B cell (primary cell): ENCODE measurements around the gene FRMD4A. TPM values are rescaled to one million over a fixed set of nuclear protein-coding genes. Genes with fewer than 3 reads are reported as not detected.

Source experiments
- ATAC-seq: fragments of 200-7000 bp; cut with Tn5 transposase; one replicate; pipeline ENCODE4 v1.10.0; 2021; ENCODE audit warnings: low read depth, mild to moderate bottlenecking, moderate number of reproducible peaks, moderate library complexity
- CTCF ChIA-PET: fragments of 350-600 bp; sonication (Branson Sonifier 250); formaldehyde crosslinking; loops from one replicate; lab custom pipeline; 2021; ENCODE audit warnings: antibody characterized with exemption, inconsistent platforms; lab: Charles Lee
- POLR2A ChIA-PET: fragments of 350-600 bp; sonication (Branson Sonifier 250); formaldehyde crosslinking; loops from one replicate; lab custom pipeline; 2021; ENCODE audit warnings: antibody characterized with exemption; lab: Charles Lee
- DNase-seq: peaks from one replicate; pipeline ENCODE4 v3.0.0; 2013
- H2AFZ ChIP-seq: 2 replicates; pipeline ENCODE4 v1.6.1; 2012; ENCODE audit warnings: mild to moderate bottlenecking, low read depth, low read length; ENCODE audit not compliant: insufficient read depth, poor library complexity, severe bottlenecking
- H3K27ac ChIP-seq, 2 donors: 1 replicate in 1 of 2; 2 replicates in 1 of 2; pipeline ENCODE4 v1.5.1; 2012 to 2013; ENCODE audit warnings: low read length in 2 of 2, mild to moderate bottlenecking in 2 of 2, moderate library complexity in 1 of 2
- H3K27me3 ChIP-seq, 4 experiments: fragments of 200-600 bp in 1 of 4; sonication (generic) in 1 of 4; replicated peaks in 1 of 4; 1 replicate in 2 of 4; 2 replicates in 2 of 4; pipeline versions ENCODE4 v1.6.1 to v1.7.0; 2013 to 2016; ENCODE audit warnings: low read length in 3 of 4, mild to moderate bottlenecking in 2 of 4, mixed read lengths in 1 of 4, moderate library complexity in 1 of 4; ENCODE audit not compliant: insufficient read depth in 4 of 4, control insufficient read depth in 3 of 4; ENCODE audit errors: control extremely low read depth in 1 of 4
- H3K36me3 ChIP-seq, 2 experiments: replicated peaks in 1 of 2; 1 replicate in 1 of 2; 2 replicates in 1 of 2; pipeline versions ENCODE4 v1.6.1 to v1.7.1; 2013; ENCODE audit warnings: low read length in 1 of 2; ENCODE audit not compliant: insufficient read depth in 2 of 2, control insufficient read depth in 1 of 2; ENCODE audit errors: control extremely low read depth in 1 of 2, extremely low read depth in 1 of 2
- H3K4me1 ChIP-seq, 2 donors: fragments of 200-600 bp in 1 of 2; sonication (generic) in 1 of 2; 1 replicate in 1 of 2; 2 replicates in 1 of 2; pipeline versions ENCODE4 v1.5.1 to v1.6.1; 2013 to 2017; ENCODE audit warnings: low read length in 2 of 2; ENCODE audit not compliant: control insufficient read depth in 2 of 2, insufficient read depth in 2 of 2
- H3K4me2 ChIP-seq: replicated peaks from 2 replicates; pipeline ENCODE3; 2012; ENCODE audit warnings: mild to moderate bottlenecking, low read depth, low read length; ENCODE audit not compliant: poor library complexity, severe bottlenecking
- H3K4me3 ChIP-seq, 5 experiments: fragments of 200-600 bp in 1 of 5; sonication (generic) in 1 of 5; 1 replicate in 3 of 5; 2 replicates in 2 of 5; pipeline versions ENCODE4 v1.5.1 to v1.7.0; 2011 to 2016; ENCODE audit warnings: low read length in 4 of 5, mild to moderate bottlenecking in 4 of 5, low read depth in 2 of 5, control low read depth in 1 of 5, moderate library complexity in 1 of 5; ENCODE audit not compliant: insufficient read depth in 1 of 5; ENCODE audit errors: control extremely low read depth in 1 of 5, extremely low read depth in 1 of 5
- H3K79me2 ChIP-seq: fragments of 200-600 bp; sonication (generic); one replicate; pipeline ENCODE4 v1.6.0; 2016; ENCODE audit warnings: low read length; ENCODE audit not compliant: control insufficient read depth, insufficient read depth
- H3K9ac ChIP-seq: fragments of 200-600 bp; sonication (generic); 2 replicates; pipeline ENCODE4 v1.6.1; 2017; ENCODE audit warnings: mild to moderate bottlenecking, low read length, moderate library complexity
- H3K9me3 ChIP-seq, 3 donors: one replicate each; pipeline versions ENCODE4 v1.6.1 to v1.7.1; 2013; ENCODE audit warnings: low read length in 2 of 3; ENCODE audit not compliant: control insufficient read depth in 2 of 3, insufficient read depth in 1 of 3; ENCODE audit errors: control extremely low read depth in 1 of 3
- H4K20me1 ChIP-seq: 2 replicates; pipeline ENCODE4 v1.6.0; 2012; ENCODE audit warnings: mild to moderate bottlenecking, low read length; ENCODE audit not compliant: insufficient read depth, control insufficient read depth, poor library complexity, severe bottlenecking
- H3K27ac Mint-ChIP-seq: one replicate; pipeline ENCODE4 v1.8.0; 2021; ENCODE audit warnings: mixed read lengths
- H3K27me3 Mint-ChIP-seq: one replicate; pipeline ENCODE4 v1.8.0; 2021; ENCODE audit warnings: mixed read lengths
- H3K4me1 Mint-ChIP-seq: one replicate; pipeline ENCODE4 v1.8.0; 2021; ENCODE audit warnings: mixed read lengths
- H3K4me3 Mint-ChIP-seq: one replicate; pipeline ENCODE4 v1.8.0; 2021; ENCODE audit warnings: mixed read lengths
- H3K9me3 Mint-ChIP-seq: one replicate; pipeline ENCODE4 v1.8.0; 2022; ENCODE audit warnings: mixed read lengths; ENCODE audit not compliant: insufficient read depth
- EZH2 ChIP-seq: IDR thresholded peaks from 2 replicates; pipeline ENCODE4 v1.6.1; 2012; ENCODE audit warnings: borderline replicate concordance, low read depth, mild to moderate bottlenecking, moderate library complexity, low read length; ENCODE audit not compliant: insufficient read depth, poor library complexity, severe bottlenecking
- WGBS: methylation state at CpG from one replicate; pipeline ENCODE4 v1.1.5; 2013; ENCODE audit warnings: missing lambda C conversion rate; ENCODE audit not compliant: insufficient coverage; 5-methylcytosine and 5-hydroxymethylcytosine counted together
- intact Hi-C: fragments of 100-400 bp; cut with micrococcal nuclease; formaldehyde crosslinking; loops from one replicate; pipeline ENCODE4 v1.10.0; 2022
- polyA plus RNA-seq: library from polyadenylated mRNA; depleted of rRNA; stranded (reverse); fragments of >200 nt; gene quantifications from 2 replicates; pipeline ENCODE4 v1.2.3, GENCODE V29; 2012
- total RNA-seq, 2 donors: library from RNA; stranded (reverse); fragments of 120-200 nt in 1 of 2; gene quantifications; 1 replicate in 1 of 2; 2 replicates in 1 of 2; pipeline versions ENCODE4 v1.2.3 to v1.2.4, GENCODE V29; 2013 to 2022
- TF ChIP-seq, protein P1 (sequence below): fragments of 200-600 bp; IDR thresholded peaks from one replicate; pipeline ENCODE4 v1.8.0; 2022; ENCODE audit warnings: antibody characterized with exemption, mild to moderate bottlenecking

Gene FRMD4A
- total and polyA plus RNA-seq, 2 donors (not counting 1 experiment from before 2014, with no cell fraction given): 0.76 to 3.4 TPM

DNA sequence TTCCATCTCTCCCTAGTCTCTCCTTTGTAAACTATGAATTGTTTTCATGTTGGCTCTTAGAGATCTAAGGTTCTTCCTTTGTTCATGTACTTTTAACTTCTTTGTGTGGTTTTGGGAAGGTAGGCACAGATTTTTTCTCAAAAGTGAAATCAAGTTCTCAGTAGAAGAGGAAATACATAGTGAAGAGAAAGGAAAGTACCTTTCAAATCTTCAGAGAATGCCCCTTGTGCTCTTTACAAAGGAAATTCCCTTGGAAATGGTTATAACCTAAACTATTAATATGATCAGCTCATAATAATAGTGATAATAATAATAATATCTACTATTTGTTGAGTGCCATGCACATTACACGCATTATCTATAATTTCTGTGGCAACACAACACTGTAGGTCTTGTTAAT, 425.4 kb downstream of the FRMD4A start:
- H2AFZ ChIP-seq: no peak overlapping the region
- no peaks in the 10 kb centered on the region for H4K20me1 ChIP-seq
- H3K4me1 ChIP-seq: no peaks in the 10 kb centered on the region
- H3K36me3 ChIP-seq: no peaks in the 10 kb centered on the region
- no peak overlapping the region for H3K27ac Mint-ChIP-seq
- peaks cover 12% of the 10 kb centered on the region for H3K27me3 Mint-ChIP-seq
- H3K9ac ChIP-seq: no peak overlapping the region
- H3K27me3 ChIP-seq: peaks cover 0 to 5% (median 0%) of the 10 kb centered on the region in 4 experiments
- H3K4me1 Mint-ChIP-seq: peaks cover 5% of the 10 kb centered on the region
- no peak overlapping the region for H3K4me2 ChIP-seq
- intact Hi-C loops: no loop called here
- ChIA-PET POLR2A (no interaction called here), CTCF (interaction anchor here (0.9 kb wide), 1 partner anchor 22 kb away, joined by 3 read pairs; no protein-coding TSS in a partner anchor)
- TF ChIP-seq, protein P1, sequence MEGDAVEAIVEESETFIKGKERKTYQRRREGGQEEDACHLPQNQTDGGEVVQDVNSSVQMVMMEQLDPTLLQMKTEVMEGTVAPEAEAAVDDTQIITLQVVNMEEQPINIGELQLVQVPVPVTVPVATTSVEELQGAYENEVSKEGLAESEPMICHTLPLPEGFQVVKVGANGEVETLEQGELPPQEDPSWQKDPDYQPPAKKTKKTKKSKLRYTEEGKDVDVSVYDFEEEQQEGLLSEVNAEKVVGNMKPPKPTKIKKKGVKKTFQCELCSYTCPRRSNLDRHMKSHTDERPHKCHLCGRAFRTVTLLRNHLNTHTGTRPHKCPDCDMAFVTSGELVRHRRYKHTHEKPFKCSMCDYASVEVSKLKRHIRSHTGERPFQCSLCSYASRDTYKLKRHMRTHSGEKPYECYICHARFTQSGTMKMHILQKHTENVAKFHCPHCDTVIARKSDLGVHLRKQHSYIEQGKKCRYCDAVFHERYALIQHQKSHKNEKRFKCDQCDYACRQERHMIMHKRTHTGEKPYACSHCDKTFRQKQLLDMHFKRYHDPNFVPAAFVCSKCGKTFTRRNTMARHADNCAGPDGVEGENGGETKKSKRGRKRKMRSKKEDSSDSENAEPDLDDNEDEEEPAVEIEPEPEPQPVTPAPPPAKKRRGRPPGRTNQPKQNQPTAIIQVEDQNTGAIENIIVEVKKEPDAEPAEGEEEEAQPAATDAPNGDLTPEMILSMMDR: no peak
- no peak for TF ChIP-seq EZH2
- no peaks in the 10 kb centered on the region for H3K79me2 ChIP-seq
- no peak overlapping the region for H3K4me3 Mint-ChIP-seq
- DNase-seq: no peak
- no CpG with 5 or more reads among the region's 1 CpG for WGBS
- peaks cover 0 to 5% (median 0%) of the 10 kb centered on the region in 3 donors for H3K9me3 ChIP-seq
- ATAC-seq: no peak
- no peak overlapping the region for H3K4me3 ChIP-seq
- H3K27ac ChIP-seq: no peak overlapping the region
- no peaks in the 10 kb centered on the region for H3K9me3 Mint-ChIP-seq

DNA sequence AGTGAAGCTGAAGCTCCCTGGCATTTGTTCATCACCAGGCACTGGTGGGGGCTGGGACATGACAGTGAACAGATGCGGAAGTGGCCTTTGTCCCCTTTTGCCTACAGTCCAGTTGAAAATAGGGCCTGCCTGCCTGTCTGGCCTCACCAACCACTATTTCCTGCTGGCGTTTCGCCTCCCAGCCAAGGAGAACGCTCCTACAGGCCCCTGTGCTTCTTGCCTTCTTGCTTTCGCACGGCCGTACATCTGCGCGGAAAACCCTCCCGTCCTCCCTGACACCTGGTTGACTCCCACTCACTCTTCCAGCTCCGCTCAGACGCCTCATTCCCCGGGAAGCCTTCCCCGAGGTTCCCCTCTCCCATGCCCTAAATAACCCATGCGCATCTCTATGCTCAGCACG, 426.7 kb downstream of the FRMD4A start:
- CTCF ChIA-PET: interaction anchor here (0.6 kb wide), 1 partner anchor 302 kb away, joined by 4 read pairs; no protein-coding TSS in a partner anchor
- Mint-ChIP-seq H3K27me3 (peaks cover 10% of the 10 kb centered on the region), H3K4me3 (no peak overlapping the region), H3K9me3 (no peaks in the 10 kb centered on the region), H3K4me1 (peaks cover 5% of the 10 kb centered on the region), H3K27ac (no peak overlapping the region)
- no peak overlapping the region for H3K27ac ChIP-seq
- WGBS: 77% methylated on average over 14 of the region's 16 CpGs
- TF ChIP-seq, protein P1: no peak
- no peak for TF ChIP-seq EZH2
- intact Hi-C loops: no loop called here
- H3K79me2 ChIP-seq: no peaks in the 10 kb centered on the region
- H3K36me3 ChIP-seq: no peaks in the 10 kb centered on the region
- H3K27me3 ChIP-seq: peaks cover 0 to 5% (median 0%) of the 10 kb centered on the region in 4 experiments
- H3K4me2 ChIP-seq: no peak overlapping the region
- no peak for ATAC-seq
- no peak overlapping the region for H3K9ac ChIP-seq
- H3K4me1 ChIP-seq: no peaks in the 10 kb centered on the region
- H4K20me1 ChIP-seq: no peaks in the 10 kb centered on the region
- H3K4me3 ChIP-seq: no peak overlapping the region
- no peak overlapping the region for H2AFZ ChIP-seq
- H3K9me3 ChIP-seq: peaks cover 0 to 5% (median 0%) of the 10 kb centered on the region in 3 donors
- POLR2A ChIA-PET: no interaction called here
- no peak for DNase-seq
